HG02970 (cell line): ENCODE measurements around the gene CNTNAP5.

Experiments
- ATAC-seq: cut with Tn5 transposase; IDR thresholded peaks from one replicate; pipeline ENCODE4 v1.9.1; 2021; ENCODE audit warnings: mild to moderate bottlenecking, moderate library complexity, moderate number of reproducible peaks; ENCODE audit not compliant: unreplicated experiment, low FRiP score

Gene CNTNAP5

DNA sequence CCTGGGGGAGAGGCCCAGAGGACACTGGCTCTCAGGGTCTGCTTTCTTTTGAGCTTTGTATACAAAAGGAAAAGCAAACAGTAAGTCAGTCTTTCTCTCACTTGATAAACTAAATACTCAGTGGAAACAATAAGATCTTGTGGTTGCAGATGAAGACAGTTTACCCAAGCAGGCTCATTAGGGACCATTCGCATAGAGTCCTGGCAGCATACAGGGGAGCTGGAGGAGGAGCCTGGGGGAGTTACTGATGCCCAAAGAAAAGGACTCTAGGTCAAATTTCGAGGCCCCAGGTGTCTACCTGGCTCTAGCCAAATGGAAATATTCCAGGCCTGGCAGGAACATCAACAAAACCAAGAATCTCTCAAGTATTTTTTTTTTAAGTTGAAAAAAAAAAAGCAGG, 225.3 kb downstream of the CNTNAP5 start:
- ATAC-seq: no peak

DNA sequence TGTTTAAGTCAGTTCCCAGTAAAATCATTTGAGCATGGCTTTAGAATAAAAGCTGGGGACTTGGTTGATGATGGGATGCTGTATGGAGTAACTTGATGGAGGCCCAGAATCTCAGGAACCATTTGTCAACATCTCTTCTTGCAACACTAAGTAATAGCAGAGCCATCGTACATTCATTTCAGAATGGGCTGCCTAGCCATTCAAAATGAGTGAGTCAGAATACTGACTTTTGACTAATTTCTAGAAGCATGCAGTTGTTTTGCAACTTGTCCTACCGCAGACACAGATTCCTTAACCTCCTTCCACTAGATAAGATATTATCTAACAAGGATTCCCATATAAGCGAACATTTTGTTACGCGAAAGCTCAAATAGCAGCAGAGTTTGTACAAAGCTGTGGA, 229.5 kb downstream of the CNTNAP5 start:
- no peak for ATAC-seq

DNA sequence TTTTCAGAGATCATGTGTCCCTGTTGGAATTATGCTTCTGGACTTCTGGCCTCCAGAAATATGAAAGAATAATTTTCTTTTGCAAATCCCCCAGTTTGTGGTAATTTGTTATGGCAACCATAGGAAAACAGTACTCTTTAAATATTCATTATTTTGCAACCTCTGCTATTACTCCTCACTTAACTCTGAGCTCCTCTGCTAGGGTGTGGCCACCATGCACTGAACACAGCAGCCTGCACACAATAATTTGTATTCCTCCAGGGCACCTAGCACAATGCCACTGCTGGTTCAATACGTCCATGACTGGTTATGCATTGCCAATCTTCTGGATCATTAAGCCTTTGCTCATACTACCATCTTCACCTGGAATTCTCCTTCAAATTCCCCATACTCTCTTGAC, 232.0 kb downstream of the CNTNAP5 start:
- ATAC-seq: no peak

DNA sequence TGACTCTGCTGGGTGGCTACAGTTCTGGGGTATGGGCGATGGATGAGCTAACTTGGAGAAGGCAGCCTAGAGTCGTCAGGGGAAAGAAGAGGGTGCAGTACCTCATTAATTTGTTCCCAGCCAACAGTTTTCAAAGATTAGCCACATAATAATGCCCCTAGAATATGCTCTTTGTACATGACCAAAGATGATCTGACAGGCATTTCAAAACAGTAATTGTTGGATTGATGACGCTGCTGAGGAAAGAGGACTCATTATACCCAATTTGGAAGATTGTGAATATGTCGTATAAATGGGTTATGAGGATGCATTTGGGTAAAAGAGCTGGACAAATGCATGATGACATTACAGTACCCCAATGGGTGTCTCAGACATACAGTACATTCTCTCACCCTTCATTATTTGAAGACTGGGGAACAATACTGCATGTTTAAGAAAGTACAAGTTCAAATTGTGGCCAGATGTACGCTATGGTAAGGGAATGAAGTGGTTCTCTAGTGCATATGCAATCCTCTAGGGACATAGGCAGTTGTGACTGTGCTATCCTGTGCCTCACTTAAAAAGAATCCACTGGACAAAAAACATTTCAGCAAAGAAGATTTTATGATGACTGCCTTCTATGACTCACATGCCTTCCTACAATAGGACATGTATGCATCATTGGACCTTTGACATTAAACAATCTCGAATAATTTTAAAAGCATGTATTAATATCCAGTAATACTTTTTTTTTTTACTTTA, 233.2 kb downstream of the CNTNAP5 start:
- ATAC-seq: no peak

DNA sequence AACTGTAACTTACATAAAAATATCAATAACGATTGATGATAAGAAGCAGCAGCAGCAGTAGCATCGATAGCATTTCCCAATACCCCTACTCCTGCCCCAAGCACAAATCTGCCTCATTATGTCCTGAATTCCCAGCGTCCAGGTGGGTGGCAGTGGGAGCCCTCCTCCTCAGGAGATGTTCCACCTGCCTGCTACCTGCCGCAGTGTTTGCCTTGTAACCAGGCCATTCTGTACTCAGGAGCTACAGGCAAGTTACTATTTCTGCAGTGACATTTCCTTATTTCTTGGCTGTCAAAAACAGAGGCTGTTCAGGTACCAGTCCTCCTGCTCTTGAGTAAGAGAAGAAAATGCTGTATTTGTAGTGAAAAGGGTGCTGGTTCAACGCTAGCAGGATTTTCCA, 236.4 kb downstream of the CNTNAP5 start:
- no peak for ATAC-seq

DNA sequence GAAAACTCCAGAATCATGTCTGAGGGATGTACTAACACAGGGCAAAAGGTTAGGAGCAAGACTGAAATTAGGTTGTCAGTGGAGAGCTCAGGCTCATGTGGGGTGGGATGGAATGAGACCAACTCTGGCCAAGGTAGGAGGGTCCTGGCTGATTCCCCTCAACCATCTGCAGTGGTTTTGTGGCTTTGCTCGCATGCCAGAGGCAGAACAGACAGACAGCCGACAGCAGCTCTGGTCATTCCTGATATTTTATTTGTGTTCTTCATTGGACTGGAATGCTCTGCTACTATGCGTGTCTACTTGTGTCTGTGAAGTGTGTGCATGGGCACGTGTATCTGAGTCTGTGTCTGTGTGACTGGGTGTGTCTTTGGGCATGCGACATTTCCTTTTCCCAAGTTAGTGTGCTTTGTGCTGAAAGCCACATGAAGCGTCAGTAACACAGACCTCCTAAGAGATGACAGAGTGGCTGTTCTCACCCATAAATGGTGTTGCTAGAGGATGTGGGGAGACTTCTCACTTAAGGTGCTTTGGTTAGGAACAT, 239.5 kb downstream of the CNTNAP5 start:
- ATAC-seq: no peak

DNA sequence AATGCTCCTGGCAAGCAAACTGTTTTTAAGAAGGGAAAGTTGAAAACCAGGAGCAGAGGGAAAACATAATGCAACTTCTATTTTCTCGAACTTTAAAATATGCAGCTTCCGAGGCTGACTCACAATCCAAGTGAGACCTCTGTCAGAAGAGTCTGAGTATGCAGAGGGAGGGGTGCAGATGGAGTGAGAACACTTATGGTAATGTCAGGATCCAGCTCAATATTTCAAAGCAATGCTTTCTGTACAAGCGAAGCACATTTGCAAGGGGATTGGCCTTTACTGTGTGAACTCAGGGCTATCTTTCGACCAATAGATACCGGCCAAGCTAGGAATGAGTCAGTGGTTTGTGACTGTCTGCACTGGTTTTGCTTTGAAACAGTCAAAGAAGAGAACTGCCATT, 242.7 kb downstream of the CNTNAP5 start:
- ATAC-seq: no peak

DNA sequence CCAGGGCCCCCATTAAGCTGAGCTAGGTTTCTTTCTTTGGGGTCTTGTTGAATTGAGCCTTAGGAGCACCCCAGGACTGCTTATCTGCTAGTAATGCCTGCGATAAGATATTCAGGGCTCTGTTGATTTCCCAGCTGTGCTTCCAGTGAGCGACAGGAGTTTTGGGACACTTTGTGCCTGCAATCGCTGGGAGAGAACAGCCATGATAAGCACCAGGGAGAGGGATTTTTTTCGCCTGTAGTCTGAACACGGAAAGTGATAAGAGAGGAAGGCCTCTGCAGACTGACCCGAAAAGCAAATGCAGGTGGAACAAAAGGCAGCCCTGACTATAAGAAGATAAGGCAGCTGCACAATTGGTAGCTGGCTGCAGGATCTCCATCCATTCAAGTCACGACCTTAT, 244.3 kb downstream of the CNTNAP5 start:
- no peak for ATAC-seq

DNA sequence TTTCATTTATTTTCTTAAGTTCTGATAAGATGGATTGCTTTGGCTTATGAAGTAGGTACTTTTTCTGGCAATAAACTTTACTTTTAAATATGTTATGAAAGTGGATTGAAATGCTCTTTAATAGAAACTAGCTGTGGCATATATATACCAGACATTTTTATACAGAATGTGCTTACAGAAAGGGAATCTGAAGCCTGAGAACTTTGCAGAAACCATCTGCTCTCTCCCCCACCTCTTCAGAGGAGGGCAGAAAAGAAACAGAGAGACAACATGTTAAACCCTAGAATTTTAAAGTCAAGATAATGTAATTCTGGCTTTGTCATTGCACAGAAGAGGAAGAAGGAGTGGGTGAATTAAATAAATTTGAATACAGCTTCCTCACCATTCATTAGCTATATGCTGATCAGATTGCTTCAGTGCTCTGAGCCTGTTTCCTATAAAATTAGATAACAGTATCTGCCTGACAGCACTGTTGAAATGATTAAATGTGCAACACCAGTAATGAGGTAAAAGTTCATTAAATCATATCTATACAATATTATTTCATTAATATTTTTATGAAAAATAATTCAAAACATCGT, 247.3 kb downstream of the CNTNAP5 start:
- no peak for ATAC-seq

DNA sequence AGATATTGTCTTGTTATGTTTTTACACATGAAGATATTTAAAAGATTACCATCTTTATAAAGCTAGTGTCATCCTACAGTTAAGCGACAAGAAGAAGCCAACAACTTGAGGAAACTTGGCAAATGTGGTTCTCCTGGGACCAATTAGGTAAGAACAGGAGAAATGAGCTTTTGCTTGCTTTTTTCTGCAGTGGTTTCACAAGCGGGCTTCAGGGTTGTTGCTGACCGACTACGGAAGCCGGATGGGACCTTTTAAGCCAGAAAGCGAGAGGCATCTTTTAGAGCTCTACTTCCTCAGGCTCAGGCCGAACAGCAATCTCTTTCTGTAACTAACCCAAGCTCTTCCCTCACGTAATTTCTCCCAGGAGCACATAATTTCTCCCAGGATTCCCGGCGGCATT, 256.5 kb downstream of the CNTNAP5 start:
- no peak for ATAC-seq

DNA sequence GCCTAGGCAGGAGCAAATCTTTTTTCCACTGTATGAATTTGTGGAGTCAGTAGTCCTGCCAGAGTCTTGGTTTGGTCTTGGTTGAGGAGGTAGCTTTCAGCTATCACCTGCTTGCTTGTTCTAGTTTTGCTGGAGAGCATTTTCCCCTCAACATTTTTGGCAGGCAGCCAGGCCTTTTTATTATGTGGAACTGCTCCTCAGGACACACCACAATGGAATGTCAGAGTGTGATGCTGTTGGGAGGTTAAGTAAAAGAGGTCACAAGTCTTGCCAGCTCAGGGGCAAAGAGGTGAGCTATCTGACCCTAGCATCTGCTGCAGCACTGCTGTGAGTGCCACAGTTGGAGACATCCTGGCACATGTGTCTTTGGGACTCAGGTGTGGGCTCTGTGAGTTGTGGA, 258.0 kb downstream of the CNTNAP5 start:
- no peak for ATAC-seq

DNA sequence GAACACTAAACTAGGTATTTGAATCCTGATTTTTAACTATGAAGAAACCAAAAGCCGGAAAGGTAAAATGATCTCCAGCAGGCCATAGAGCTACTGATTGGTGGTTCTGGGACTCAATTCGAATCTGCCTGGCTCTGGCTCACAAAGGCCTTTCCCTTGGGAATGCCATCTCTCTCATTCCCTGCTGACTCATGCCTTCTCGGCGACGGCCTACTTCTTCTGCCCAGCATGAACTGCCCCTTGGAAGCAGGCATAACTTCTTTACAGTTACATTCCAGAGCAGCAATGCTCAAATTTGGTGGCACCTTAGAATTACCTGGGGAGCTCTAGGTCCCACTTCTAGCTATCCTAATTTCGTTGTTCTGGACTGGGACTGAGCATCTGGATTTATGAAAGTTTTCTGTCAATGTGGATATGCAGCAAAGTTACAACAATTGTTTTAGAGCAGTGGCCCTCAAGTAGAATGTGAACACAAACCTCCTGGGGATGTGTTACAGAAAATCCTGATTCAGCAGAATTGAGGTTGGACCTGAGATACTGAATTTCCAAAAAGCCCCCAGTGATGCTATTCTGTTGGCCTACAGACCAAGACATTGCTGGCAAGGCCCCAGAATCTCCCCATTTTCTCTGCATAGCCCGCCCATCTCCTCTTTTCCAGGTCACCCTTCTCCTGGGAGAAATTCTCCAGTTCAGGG, 261.1 kb downstream of the CNTNAP5 start:
- ATAC-seq: no peak

DNA sequence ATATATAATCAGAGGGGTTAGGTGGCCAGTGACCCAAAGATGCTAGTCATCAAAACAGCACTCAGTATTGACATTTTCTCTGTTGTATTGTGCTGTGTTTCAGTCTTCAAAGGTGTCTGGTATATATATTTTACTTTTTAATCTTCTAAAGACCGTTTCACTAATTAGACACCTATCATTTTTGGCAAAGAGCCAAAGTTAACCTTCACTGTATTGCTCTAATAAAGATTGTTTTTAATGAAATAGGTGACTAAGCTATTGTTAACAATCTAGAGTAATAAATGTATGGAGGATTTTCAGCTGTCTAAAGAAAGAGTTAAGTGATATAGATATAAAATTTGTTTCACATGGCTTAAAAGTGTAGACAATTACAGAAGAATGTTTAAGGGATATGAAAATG, 264.0 kb downstream of the CNTNAP5 start:
- no peak for ATAC-seq

DNA sequence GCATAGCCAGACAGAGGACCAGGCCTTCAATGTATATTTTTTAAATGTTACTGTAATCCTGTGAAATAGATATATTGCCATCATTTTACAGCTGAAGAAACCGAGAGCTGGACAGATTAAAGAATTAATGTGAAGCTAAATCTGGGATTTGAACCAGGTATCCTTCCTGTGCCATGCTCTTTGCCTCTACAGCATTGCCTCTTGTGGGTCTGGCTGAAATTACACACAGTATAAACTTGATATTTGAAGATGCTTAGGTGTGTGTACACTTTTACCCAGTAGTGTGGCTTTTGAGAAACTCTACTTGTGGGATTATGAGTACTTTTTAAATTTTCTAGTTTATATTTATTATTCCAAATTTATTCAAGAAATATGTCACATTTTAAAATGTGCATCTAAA, 264.5 kb downstream of the CNTNAP5 start:
- no peak for ATAC-seq

DNA sequence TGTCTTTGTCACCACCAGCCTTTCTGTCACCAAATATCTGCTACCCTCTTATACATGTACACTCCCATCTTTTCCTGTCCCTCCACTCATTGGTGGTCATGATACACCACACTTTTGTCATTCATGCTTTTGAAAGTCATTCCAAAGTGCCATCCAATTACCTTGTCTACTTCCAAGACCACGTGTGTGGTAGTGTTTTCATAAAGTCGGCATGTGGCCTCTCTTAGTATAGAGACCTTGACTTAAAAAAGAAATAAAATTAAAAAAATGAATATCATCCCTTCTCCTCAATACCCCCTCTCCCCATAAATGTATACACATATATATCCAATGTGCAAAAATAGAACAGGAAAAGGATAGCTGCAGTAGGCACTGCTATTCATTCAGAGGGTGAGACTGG, 271.4 kb downstream of the CNTNAP5 start:
- ATAC-seq: no peak

DNA sequence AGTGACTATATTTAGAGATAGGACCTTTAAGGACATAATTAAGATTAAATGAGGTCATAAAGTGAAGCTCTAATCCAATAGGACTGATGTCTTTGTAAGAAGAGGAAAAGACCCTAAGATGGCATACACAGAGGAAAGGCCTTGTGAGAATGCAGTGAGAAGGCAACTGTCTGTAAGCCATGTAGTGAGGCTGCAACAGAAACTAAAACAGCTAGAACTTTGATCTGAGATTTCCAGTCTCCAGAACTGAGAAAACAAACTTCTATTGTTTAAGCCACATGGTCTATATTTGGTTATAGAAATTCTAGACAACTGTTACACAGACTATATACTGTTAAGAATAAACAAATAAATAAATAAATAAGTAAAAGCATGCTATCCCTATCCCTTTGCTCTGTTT, 276.8 kb downstream of the CNTNAP5 start:
- ATAC-seq: no peak

DNA sequence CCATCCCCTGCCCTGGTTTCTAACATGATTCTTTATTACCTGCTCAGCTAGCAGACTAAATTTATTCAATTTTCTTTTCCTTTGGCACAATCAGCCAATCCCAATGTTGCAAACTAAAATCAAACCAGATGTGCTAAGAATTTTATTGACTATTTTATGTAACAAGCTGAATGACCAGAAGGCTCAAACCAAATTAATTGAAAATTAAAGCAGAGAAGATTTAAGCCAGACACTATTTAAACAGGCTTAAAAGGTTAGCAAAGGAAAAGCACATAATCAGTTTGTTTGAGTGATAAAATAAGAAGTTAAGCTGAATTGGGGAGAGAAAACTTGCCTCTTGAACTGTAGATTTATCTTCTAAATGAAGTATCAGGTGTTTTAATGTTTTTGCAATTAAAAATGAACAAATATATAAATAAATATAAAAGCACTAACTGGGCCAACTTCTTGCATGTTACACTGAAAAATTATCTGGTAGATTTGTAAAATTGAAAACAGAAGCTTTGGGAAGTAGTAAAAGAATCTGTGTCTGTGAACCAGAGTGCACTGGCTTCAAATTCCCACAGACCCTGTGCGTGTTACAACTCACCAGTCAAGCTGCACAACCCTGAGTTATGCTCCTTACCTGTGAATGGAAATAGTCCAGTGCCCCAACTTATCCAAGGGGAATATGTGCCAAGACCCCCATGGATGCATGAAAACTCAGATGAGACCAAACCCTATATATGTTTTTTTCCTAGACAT, 283.4 kb downstream of the CNTNAP5 start:
- no peak for ATAC-seq

DNA sequence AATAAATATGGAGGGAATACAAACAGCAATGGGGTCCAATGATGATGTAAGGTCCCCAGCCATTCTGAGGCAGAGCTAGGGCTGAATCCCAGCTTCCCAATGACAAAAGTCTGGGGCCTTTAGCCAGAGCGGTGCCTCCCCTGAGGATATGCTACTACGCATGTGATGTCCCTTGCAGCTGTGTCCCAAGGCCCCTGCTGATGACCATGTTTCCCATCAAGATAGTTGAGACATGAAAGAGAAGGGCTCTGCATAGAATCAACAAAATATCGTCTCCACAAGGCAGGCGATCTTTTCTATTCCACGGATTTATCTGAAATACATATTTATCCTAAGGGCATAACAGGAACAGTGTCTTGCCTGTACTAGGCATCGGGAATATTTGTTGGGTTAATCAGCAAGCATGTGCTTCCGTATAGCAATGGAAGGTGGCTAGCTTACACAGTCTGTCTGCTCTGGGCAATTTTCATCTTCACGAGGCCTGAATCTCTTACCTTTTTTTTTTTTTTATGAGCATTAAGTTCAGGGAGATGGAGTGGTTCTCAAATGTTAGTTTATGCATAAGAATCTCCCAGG, 284.6 kb downstream of the CNTNAP5 start:
- no peak for ATAC-seq

DNA sequence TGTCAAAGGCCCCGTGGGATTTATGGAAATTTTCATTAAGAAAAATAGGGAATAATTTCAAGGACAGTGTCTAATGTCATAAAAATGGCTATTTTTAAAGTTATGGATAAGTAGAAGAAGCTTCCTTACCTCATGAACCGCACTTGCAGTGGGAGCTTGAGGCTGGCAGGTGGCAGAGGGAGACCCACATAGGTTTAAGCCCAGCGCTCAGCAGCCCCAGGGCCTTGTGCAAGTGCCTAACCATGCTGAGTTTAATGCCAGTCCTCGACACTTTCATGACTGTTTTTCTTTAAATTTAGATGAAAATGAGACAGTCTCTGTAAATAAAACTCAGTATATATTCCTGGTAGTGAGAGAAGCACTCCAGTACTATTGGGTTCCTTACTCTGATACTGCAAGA, 285.6 kb downstream of the CNTNAP5 start:
- ATAC-seq: no peak

DNA sequence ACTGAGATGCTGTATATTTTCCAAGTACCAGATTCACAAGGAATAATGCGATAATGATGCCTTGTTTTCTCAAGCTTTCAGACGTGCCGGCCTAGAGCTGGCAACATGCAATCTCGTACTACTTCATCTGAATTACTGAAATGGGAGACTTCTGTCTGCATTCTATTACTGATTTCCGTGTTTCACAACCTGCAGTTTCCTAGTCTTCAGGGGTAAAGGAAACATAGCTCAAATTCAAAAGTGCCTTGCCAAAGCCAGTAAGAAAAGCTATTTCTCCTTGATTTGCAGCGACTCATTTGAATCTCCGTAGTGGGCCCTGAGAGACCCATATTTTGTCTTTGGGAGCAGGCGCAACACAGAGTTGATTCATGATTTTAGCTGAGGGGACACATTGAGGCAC, 289.0 kb downstream of the CNTNAP5 start:
- no peak for ATAC-seq
